Neural cell (in vitro differentiated cells): ENCODE results near the gene CABLES2. TPM values are rescaled to one million over a fixed set of nuclear protein-coding genes. Genes with fewer than 3 reads are reported as not detected.

ENCODE experiments used
- H2AFZ ChIP-seq: fragments of 200-600, 300-800 bp; sonication (generic), shearing (Covaris generic); 2 replicates; pipeline ENCODE4 v1.6.0; 2014; ENCODE audit warnings: low read depth, mild to moderate bottlenecking, antibody characterized with exemption, low read length, moderate library complexity
- H3F3A ChIP-seq: fragments of 200-600 bp; shearing (Covaris generic); 2 replicates; pipeline ENCODE4 v1.6.1; 2016; ENCODE audit warnings: mild to moderate bottlenecking, moderate library complexity, mixed read lengths, antibody characterized with exemption, low read length; ENCODE audit not compliant: insufficient read depth, poor library complexity, severe bottlenecking
- H3K27ac ChIP-seq: fragments of 200-600, 300-800 bp; sonication (generic), shearing (Covaris generic); 2 replicates; pipeline ENCODE4 v1.5.1; 2014; ENCODE audit warnings: mild to moderate bottlenecking, low read length, moderate library complexity
- H3K27me3 ChIP-seq: fragments of 300-800, 200-600 bp; sonication (generic), shearing (Covaris generic); 2 replicates; pipeline ENCODE4 v1.6.0; 2014; ENCODE audit warnings: mild to moderate bottlenecking, low read depth, low read length, moderate library complexity; ENCODE audit not compliant: insufficient read depth
- H3K36me3 ChIP-seq: fragments of 300-800, 200-600 bp; sonication (generic), shearing (Covaris generic); 2 replicates; pipeline ENCODE4 v1.5.1; 2014; ENCODE audit warnings: mild to moderate bottlenecking, antibody characterized with exemption, low read length, moderate library complexity; ENCODE audit not compliant: insufficient read depth
- H3K4me2 ChIP-seq: fragments of 300-800, 200-600 bp; sonication (generic), shearing (Covaris generic); 2 replicates; pipeline ENCODE4 v1.6.0; 2014; ENCODE audit warnings: mild to moderate bottlenecking, low read length
- H3K4me3 ChIP-seq: fragments of 300-800, 200-600 bp; sonication (generic), shearing (Covaris generic); 2 replicates; pipeline ENCODE4 v1.5.1; 2014; ENCODE audit warnings: mild to moderate bottlenecking, low read length, moderate library complexity
- H3K79me2 ChIP-seq: fragments of 200-600 bp; shearing (Covaris generic); replicated peaks from 2 replicates; pipeline ENCODE4 v1.6.0; 2014; ENCODE audit warnings: mild to moderate bottlenecking, low read length, moderate library complexity; ENCODE audit not compliant: insufficient read depth
- H3K9ac ChIP-seq: fragments of 300-800, 200-600 bp; sonication (generic), shearing (Covaris generic); 2 replicates; pipeline ENCODE4 v1.6.1; 2016; ENCODE audit warnings: mild to moderate bottlenecking, low read length, mixed read lengths
- H3K9me2 ChIP-seq: fragments of 200-600 bp; shearing (Covaris generic); 2 replicates; pipeline ENCODE4 v1.6.1; 2016; ENCODE audit warnings: mild to moderate bottlenecking, low read length, mixed read lengths; ENCODE audit not compliant: insufficient read depth
- H3K9me3 ChIP-seq: fragments of 200-600, 300-800 bp; sonication (generic), shearing (Covaris generic); 2 replicates; pipeline ENCODE4 v1.6.1; 2016; ENCODE audit warnings: mild to moderate bottlenecking, mixed run types, low read length, moderate library complexity, mixed read lengths
- H4K20me1 ChIP-seq: fragments of 200-600 bp; shearing (Covaris generic); 2 replicates; pipeline ENCODE4 v1.6.1; 2016; ENCODE audit warnings: mild to moderate bottlenecking, mixed run types; ENCODE audit not compliant: insufficient read depth
- EZH2 ChIP-seq: fragments of 200-600, 300-800 bp; shearing (Covaris generic), sonication (generic); IDR thresholded peaks from 2 replicates; pipeline ENCODE4 v1.6.1; 2014; ENCODE audit warnings: antibody characterized with exemption, low read length, borderline replicate concordance, mild to moderate bottlenecking; ENCODE audit not compliant: insufficient read depth, poor library complexity, severe bottlenecking
- SMC3 ChIP-seq: fragments of 450-650 bp; conservative IDR thresholded peaks from 2 replicates; pipeline ENCODE4 v1.6.1; 2014; ENCODE audit warnings: antibody characterized with exemption, mild to moderate bottlenecking, moderate library complexity; ENCODE audit not compliant: poor library complexity
- TAF1 ChIP-seq: IDR thresholded peaks from 2 replicates; pipeline ENCODE4 v1.6.1; 2012; ENCODE audit warnings: low read depth
- polyA plus RNA-seq: library from polyadenylated mRNA; depleted of rRNA; stranded (reverse); fragments of >200 nt; gene quantifications from 2 replicates; pipeline ENCODE4 v1.2.3, GENCODE V29; 2014
- TF ChIP-seq, protein P1 (sequence below): fragments of 450-650 bp; IDR thresholded peaks from 2 replicates; pipeline ENCODE4 v1.5.1; 2014; ENCODE audit warnings: antibody characterized with exemption, mild to moderate bottlenecking, moderate library complexity; ENCODE audit not compliant: poor library complexity, severe bottlenecking

Gene CABLES2
- polyA plus RNA-seq, 1 donor from 2014 or later = 8.3 TPM

DNA sequence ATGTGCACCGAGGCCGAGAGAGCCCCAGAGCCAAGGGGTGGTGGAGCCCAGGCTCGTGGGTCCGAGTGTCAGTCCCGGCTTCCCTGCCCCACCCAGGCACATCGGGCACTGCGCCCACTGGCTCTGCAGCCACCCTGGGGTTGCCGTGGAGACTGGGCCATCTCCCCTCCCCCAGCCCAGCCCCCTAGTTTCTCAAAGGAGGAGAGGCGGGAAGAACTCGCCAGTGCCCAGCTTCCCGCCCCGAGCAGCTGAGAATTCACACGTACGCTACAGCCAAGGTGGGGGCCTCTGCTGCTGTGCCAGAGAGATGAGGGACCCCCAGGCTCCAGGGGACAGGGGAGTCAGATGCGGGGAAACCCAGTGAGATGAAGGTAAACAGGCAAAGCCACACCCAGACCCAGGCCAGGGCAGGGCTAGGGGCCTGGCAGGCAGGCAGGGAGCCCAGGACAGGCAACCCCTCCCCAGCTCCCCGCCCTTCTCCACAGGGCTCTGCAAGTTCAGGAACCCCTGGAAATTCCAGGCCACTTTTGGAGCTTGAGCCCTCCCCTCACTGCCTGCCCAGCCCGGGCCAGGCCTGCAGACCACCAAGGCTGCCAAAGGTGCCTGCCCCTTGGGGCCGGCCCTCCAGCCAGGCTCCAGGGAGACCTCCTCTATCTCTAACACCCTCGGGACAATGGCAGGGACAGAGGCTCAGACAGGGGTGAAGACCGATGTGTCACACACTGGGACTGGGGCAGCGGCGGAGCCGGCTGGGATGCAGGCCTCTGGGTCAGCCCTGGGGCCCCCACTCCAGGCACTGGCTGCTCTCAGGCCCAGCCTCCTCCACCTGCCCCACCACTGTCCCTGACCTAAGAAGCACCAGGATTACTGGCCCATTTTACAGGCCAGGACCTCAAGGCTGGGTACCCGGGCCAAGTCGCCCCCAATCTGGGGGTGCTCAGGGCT lies 46.0 kb downstream of the CABLES2 start:
- H3K9me3 ChIP-seq = no peaks in the 10 kb centered on the region
- no peak for TF ChIP-seq SMC3
- H3K4me3 ChIP-seq = no peak overlapping the region
- no peaks in the 10 kb centered on the region for H3K27me3 ChIP-seq
- H3K9ac ChIP-seq = no peak overlapping the region
- no peak overlapping the region for H3K4me2 ChIP-seq
- no peak overlapping the region for H2AFZ ChIP-seq
- no peaks in the 10 kb centered on the region for H3F3A ChIP-seq
- no peaks in the 10 kb centered on the region for H3K36me3 ChIP-seq
- H3K27ac ChIP-seq = no peak overlapping the region
- no peaks in the 10 kb centered on the region for H4K20me1 ChIP-seq
- no peaks in the 10 kb centered on the region for H3K79me2 ChIP-seq
- H3K9me2 ChIP-seq = no peaks in the 10 kb centered on the region

DNA sequence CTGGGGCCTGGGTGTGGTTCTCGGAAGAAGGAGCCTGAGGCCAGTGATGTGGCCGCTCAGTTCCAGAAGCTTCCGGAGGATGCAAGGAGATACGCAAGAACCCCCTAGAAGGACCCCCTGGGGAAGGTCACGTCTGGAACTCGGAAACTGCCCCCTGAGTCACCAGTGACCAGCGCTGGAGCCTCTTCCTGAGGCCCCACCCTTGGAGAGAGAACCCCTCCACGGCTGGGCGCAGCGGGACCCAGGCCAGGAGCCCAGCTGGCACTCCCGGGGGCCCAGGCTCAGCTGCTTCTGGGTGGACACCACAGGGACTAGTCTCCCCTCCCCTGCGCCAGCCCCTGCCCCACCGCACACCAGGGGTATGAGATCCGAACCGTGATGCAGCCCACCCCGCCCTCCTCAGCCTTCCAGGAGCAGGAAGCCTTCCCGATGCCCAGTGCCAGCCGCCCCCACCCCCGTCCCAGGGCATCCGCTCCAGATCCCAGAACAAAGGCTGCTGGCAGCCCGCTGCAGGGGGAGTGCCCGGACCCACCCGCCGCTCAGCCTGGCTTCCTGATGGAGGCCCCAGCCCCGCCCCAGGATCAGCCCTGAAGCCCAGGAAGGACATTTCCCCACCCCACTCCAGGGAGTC lies 47.5 kb downstream of the CABLES2 start:
- H2AFZ ChIP-seq = no peak overlapping the region
- no peaks in the 10 kb centered on the region for H3K9me3 ChIP-seq
- no peak overlapping the region for H3K4me2 ChIP-seq
- H3K27me3 ChIP-seq = no peaks in the 10 kb centered on the region
- no peaks in the 10 kb centered on the region for H4K20me1 ChIP-seq
- TF ChIP-seq, protein P1, sequence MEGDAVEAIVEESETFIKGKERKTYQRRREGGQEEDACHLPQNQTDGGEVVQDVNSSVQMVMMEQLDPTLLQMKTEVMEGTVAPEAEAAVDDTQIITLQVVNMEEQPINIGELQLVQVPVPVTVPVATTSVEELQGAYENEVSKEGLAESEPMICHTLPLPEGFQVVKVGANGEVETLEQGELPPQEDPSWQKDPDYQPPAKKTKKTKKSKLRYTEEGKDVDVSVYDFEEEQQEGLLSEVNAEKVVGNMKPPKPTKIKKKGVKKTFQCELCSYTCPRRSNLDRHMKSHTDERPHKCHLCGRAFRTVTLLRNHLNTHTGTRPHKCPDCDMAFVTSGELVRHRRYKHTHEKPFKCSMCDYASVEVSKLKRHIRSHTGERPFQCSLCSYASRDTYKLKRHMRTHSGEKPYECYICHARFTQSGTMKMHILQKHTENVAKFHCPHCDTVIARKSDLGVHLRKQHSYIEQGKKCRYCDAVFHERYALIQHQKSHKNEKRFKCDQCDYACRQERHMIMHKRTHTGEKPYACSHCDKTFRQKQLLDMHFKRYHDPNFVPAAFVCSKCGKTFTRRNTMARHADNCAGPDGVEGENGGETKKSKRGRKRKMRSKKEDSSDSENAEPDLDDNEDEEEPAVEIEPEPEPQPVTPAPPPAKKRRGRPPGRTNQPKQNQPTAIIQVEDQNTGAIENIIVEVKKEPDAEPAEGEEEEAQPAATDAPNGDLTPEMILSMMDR = no peak
- no peak for TF ChIP-seq TAF1
- TF ChIP-seq SMC3 = no peak
- H3K4me3 ChIP-seq = no peak overlapping the region
- no peak overlapping the region for H3K27ac ChIP-seq
- no peaks in the 10 kb centered on the region for H3K36me3 ChIP-seq
- H3F3A ChIP-seq = no peaks in the 10 kb centered on the region
- no peaks in the 10 kb centered on the region for H3K79me2 ChIP-seq
- no peaks in the 10 kb centered on the region for H3K9me2 ChIP-seq
- H3K9ac ChIP-seq = no peak overlapping the region

DNA sequence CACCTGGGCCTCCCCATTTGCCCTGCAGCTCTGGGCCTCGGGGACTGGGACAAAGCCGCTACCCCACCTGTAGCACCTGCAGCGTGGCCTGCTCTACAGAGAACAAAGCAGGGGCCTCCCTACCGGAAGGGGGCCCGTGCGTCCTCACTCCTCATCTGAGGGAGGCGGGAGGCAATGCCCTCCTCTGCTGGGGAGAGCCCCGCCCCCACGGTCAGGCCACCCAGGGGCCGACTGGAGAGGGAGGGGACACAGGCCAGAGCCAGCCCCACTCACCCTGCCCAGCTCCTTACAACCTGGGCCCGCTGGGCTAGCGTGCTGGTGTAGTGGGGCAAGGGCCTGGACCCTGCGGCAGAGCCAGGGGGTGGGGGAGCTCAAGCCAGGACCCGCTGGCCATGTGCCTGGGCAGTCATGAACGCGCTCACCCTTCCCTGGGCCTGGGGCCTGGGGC lies 48.0 kb downstream of the CABLES2 start:
- Histone ChIP-seq H3K4me2 (no peak overlapping the region), H3K4me3 (no peak overlapping the region), H3K9me2 (no peaks in the 10 kb centered on the region), H4K20me1 (no peaks in the 10 kb centered on the region), H3K36me3 (no peaks in the 10 kb centered on the region), H3K9ac (no peak overlapping the region), H3K27ac (no peak overlapping the region), H3K79me2 (no peaks in the 10 kb centered on the region), H2AFZ (no peak overlapping the region), H3F3A (no peaks in the 10 kb centered on the region), H3K9me3 (no peaks in the 10 kb centered on the region), H3K27me3 (no peaks in the 10 kb centered on the region)
- TF ChIP-seq, protein P1 = no peak
- TF ChIP-seq SMC3 (no peak), EZH2 (no peak), TAF1 (no peak)
